22Rv1 (cell line): ENCODE measurements around the gene AGMO.

Source experiments
- ZFX ChIP-seq: fragments of 450-650 bp; IDR thresholded peaks from 2 replicates; pipeline ENCODE4 v1.6.1; 2017; ENCODE audit warnings: antibody characterized with exemption, borderline replicate concordance
- TF ChIP-seq, protein P1 (sequence below): fragments of 450-650 bp; IDR thresholded peaks from 2 replicates; pipeline ENCODE4 v1.5.1; 2017; ENCODE audit warnings: mild to moderate bottlenecking

DNA sequence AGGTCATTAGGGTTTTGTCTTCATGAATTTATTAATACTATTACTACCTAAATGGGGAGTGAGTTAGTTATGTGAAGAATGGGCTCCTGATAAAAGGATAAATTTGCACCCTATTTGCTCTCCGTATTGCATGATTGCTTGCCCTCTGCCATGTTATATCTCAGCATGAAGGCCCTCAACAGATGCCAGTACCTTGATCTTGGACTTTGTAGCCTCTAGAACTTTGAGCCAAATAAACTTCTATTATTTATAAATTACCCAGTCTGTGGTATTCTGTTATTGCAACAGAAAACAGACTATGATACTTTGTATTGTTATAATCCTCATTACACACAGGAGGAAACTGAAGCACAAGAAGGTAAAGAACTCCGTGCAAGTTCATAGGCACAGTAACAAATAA, 150.8 kb downstream of the AGMO start:
- TF ChIP-seq, protein P1, sequence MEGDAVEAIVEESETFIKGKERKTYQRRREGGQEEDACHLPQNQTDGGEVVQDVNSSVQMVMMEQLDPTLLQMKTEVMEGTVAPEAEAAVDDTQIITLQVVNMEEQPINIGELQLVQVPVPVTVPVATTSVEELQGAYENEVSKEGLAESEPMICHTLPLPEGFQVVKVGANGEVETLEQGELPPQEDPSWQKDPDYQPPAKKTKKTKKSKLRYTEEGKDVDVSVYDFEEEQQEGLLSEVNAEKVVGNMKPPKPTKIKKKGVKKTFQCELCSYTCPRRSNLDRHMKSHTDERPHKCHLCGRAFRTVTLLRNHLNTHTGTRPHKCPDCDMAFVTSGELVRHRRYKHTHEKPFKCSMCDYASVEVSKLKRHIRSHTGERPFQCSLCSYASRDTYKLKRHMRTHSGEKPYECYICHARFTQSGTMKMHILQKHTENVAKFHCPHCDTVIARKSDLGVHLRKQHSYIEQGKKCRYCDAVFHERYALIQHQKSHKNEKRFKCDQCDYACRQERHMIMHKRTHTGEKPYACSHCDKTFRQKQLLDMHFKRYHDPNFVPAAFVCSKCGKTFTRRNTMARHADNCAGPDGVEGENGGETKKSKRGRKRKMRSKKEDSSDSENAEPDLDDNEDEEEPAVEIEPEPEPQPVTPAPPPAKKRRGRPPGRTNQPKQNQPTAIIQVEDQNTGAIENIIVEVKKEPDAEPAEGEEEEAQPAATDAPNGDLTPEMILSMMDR: no peak
- no peak for TF ChIP-seq ZFX
